SHP77 treated with DMSO at 0.1 percent for 48 hours (cell line): Measurements from ENCODE around the gene USP32.

ENCODE experiments used
- DNase-seq: peaks from one replicate; lab custom pipeline; 2025; lab: John Stamatoyannopoulos, UW

Gene USP32

DNA sequence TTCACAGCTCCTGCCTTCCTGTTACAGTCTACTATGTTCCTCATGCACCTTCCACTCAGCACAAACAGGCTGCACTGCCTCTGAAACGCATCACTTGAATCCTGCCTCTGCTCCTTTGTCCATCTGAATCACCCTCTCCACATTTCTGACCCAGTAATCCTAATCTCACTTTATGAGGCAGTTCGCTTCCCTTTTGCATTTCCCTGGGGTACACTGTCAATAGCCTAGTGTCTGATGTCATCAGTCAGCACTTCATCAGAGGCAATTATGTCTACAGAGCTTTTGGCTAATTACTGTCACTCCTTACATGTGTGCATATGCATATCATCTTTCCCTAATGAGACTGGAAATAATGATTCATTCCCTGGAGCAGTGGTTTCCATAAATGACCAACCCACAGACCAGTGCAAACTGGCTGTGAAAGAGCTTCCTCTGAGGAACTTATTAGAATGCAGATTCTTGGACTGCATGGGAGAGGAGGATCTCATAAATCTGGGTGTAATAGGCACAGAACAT lies 218.6 kb downstream of the USP32 start:
- DNase-seq: no peak

DNA sequence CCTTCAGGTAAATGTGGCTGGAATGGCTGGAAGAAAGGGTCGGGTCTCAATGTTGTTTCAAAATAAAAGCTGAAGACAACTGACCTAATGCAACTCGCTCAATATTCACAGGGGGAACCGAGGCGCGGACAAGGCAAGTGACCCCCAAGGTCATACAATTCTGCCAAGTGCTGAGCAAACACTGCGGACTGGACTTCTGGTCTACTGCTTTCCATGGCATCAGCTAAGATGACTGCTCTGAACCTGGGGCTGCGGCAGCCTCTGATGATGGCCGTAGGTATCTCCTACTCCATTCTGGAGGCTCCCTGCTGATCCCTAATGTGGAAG lies 220.2 kb downstream of the USP32 start:
- DNase-seq: no peak

DNA sequence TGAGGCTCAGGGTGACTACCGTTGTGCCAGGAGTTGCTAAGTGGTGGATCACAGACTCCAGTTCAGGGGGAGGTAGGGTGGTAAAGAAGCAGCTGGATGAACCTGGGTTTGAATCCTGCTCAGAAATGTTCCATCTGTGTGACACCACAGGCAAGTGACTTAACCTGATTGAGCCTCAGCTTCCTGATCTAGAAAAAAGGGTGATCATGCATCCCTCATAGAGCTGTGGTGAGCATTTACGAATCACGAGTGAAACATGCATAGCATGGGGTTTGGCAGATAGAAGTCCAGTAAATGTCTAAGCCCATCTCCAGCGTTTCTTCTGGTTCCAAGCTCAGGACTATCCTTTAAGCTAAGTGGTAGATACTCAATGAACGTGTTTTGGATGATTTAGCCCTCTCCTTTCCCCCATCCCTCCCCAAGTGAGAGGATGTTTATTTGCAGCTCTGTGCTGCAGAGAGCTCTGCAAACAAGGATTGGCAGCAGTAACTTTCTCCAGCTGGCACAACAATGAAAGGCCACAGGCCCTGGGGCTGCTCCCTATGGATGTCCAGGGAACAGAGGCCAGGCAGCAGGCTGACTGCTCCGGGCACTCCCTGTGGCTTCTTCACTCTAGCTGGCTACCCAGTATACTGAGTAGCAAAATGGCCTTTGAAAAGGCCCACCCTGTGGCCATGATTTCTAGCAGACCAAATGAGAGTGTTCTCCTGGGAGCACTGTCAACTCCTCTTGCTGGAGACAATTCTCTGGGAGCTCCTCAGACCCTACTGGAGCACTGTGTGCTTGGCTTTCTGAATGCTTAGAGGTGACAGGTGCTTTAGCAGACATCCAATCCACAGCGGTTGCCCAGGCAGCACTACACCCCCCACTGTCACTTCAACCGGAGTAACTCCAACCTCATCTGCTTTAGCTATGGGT lies 220.8 kb downstream of the USP32 start:
- DNase-seq: peak; percentile 72

DNA sequence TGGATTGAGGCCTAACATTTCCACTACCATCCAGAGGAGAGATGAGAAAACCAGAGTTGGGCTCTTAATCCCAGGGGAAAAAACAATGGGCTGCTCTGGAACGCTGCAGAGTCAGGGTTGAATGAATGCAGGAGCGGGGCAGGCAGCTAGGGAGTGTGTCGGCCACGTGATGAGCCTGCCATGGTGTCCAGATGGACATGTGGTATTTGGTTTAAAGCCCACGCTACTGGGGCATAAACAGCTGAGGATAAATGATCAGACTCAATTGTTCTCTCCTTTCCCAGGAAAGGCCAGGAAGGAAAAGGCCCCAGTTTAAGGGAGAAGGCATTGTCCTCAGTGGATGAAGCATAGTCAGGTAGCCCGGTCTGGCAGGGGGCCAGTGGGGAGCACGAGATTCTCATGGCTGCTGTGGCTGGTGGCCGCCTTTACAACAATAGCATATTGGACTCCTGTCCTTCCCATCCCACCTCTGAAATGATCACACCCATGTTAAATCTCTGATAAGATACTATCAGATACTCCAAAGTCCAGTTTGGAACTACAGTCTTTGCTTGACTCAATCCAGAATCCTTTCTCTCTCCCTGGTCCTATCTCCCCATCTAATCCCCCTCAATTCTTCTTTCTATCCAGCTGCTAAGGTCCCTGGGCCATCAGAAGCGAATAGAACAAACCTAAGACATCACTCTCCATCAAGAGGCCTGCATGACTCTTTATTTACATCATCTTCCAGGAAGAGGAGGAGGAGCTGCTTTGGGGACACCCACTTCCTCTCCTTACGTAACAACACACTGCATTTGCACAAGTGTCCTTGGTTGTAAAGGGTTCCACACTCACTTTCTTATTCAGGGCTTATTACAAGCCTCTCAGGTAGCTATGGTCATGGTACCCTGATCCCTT lies 221.8 kb downstream of the USP32 start:
- DNase-seq: no peak

DNA sequence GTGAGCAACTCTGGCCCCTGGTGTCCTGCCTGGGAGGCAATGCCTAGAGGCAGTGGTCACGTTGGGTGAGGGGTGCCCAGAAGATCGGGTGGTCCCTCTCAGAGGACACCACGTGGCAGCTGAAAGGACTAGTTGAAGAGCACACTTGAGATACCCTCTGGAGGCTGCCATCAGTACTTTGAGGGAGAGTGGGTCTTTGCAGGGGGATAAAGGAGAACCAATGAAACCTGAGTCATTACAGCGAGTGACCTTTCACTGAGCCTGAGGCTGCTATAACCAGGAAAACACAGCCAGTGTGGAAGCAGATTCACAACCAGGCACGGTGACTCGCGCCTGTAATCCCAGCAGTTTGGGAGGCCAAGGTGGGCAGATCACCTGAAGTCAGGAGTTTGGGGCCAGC lies 223.3 kb downstream of the USP32 start:
- no peak for DNase-seq

DNA sequence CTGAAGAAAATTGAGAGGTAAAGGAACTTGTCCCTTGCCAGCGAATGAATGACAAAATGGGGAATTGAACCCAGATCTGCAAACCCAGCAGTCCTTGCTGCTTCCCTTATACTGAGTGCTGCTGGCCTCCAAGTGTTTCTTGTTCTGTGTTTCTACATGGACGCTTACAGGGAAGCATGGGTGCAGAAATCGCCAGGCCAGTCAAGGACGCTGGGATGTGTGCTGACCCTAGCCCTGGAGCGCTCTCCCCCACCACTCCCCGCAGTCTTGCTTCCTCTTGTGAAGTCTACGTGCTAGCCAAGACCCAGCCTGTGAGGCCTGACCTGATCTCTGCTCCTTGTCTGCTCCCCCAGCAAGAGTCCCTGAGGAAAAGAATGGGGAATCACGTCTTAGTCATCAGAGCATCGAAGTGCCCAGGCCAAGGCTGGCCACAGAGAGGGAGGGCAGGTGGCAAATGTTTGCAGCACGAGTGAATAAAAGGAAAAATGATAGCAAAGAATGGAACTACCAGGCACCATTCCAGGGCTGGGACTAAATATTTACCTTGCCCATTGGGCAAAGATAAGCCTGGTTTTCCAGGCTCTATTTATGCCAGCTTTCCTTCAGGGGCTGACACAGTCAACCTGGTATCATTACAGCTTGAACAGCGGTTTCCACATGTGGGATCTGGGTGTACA lies 224.7 kb downstream of the USP32 start:
- DNase-seq: no peak

DNA sequence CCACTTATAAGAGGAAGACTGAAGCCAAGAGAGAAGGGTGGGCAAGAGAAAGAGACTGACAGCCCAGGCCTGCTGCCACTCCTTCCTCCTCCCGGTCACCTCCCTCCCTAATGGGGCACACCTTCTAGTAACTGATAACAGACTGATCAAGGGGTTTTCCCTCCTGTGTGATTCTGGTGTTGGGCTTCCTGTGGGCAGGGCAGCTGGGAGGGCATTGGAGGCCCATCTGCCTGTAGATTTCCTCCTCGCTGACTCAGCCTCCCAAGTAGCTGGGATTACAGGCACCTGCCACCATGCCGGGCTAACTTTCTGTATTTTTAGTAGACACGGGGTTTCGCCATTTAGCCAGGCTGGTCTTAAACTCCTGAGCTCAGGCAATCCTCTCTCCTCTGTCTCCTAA lies 226.0 kb downstream of the USP32 start:
- no peak for DNase-seq

DNA sequence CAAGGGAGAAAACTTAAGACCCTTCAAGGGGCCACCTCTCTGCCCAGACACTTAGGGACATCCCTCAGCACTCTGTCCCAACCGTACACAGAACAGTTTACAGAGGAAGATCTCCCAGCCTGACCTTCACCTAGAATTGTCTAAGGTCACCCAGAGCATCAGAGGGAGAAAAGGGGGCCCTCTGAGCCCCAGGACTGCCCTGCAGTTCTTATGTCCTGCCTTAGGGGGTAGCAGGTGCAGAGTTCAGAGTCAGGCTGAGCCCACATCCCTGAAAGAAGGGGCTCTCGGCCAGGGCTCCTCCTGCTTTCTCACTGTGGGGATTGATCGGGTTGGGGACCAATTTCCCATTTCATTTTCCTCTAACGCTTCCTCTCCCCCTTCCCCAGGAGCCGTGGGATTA lies 226.7 kb downstream of the USP32 start:
- no peak for DNase-seq

DNA sequence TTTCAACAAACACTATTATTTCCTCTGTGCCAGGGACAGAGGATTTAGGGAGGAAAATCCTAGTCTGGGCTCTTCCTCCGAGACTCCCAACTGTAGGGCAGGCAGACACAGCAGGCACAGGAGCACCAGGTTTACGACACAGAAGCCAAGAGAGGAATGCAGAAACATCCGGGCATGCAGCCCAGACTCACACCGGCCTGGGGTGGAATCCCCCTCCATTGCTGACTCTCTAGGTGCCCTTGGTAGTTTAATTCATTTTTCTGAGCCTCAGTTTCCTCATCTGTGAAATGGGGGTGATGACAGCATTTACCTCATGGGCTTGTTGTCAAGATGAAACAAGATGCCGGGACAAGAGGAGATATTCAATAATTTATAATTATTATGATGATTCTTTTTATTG lies 227.2 kb downstream of the USP32 start:
- no peak for DNase-seq

DNA sequence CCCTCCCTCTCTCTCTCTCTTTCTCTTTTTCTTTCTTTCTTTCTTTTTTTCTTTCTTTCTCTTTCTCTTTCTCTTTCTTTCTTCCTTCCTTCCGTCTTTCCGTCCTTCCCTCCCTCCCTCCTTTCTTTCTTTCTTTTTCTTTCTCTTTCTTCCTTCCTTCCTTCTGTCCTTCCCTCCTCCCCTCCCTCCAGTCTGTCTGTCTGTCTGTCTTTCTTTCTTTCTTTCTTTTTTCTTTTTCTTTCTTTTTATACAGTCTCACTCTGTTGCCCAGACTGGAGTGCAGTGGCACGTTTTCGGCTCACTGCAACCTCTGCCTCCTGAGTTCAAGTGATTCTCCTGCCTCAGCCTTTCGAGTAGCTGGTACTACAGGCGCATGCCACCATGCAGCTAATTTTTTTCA lies 227.8 kb downstream of the USP32 start:
- DNase-seq: no peak

DNA sequence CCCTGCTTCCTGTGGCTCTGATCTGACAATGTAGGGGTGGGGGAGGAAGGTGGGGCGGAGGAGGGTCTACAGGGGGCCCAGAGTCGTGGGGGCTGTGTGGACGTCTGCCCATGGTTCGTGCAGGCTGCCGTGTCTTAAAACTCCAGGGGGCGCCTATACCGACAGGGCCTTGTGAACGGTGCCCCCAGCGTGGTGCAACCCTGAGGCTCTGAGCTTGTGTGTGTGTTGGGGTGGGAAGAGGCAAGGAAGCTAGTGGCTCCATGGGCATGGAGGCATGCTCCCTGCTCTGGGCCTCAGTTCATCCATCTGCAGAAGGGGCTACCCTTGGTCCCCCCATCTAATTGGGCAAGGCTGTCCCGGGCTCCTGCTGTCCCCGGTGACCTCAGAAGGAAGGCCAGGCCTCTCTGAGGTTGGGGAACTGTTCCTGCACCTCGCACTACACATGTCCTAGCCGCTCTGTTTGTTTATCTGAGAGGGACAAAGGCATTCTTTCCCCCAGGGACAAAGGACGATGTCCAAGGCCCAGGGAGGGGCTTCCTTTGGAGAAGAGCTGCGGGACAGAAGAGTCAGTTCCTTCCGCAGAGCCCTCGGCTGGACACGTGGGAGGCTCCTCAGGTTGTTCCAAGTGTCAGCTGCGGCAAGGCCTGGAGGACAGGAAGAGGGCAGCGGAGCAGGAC lies 228.7 kb downstream of the USP32 start:
- no peak for DNase-seq

DNA sequence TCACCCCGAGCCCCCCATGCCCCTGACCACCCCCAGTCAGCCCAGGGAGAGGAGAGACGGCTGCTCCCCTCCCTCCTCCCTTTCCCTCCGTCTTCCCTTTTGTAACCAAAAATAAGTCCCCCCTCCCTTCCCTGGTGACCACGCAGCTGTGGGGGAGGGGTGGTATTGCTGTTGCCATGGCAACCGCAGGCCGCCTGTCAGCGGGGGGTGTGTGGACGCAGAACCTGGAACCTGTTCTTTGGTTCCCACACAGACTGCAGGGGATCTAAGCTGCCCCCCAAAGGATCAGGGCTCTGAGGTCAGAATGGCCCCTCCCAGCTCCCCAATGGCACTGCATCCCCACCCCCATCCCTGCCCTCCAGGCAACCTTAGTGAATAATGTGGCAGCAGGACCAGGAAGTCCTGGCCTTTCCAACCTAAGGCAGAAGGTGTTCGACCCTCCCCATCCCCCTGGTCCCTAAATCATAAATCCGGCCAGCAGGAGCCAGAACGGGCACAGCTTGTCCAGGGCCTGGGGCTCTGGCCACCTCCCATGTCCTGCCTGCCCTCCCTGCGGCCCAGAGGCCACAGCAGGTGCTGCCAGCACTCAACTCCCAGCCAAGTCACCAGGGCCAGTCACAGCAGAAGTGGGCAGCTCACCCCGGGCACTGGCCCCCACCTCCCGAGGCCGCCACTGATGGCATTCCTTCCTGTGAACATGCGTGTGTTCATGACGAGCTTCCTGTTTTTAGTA lies 230.2 kb downstream of the USP32 start:
- DNase-seq: no peak

DNA sequence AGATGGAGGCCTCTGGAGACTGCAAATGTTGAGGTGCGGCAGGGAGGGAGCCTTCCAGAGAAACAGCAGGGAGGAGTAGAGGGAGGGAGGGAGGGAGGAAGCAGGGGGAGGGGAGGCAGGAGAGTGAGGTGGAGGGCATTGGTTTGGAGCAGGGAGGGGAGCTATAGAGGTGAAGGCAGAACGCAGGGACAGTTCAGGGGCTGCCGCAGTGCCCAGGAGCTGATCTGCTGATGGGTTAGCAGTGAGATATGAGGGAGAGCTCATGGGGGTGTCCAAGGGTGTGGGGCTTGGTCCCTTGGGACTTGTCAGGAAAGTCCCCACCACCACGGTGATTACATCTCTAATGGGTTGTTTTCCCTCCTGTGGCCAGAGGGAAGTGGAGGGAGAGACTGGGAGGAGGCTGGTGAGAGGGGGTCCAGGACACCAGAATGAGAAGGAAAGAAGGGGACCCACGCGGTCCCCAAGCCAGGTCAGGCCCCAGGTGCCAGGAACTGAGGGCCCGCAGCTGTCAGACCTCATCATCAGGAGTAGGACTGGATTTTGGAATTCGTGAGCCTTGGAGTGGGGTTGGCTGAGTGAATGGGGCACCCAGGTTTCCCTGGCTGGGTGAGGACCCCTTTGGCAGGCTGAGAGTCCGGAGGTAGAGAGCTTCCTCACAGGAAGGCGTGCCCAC lies 231.0 kb downstream of the USP32 start:
- no peak for DNase-seq

DNA sequence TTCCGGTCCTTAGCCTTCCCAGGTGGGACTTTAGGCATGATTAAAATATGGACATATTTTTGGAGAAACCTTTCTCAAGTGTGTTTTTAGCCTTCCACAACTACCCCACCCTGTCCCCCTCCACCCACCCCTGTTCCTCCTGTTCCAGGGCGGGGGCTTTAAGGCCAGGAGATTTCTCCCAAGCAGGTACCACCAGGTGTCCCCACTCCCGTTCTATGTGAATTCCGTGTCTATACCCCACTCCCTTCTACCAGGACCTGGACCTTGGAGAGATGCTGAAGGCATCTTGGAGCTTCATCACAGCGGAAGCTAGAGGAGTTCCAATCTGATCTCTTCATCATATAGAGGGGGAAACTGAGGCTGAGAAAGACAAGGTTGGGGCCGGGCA lies 232.5 kb downstream of the USP32 start:
- DNase-seq: no peak

DNA sequence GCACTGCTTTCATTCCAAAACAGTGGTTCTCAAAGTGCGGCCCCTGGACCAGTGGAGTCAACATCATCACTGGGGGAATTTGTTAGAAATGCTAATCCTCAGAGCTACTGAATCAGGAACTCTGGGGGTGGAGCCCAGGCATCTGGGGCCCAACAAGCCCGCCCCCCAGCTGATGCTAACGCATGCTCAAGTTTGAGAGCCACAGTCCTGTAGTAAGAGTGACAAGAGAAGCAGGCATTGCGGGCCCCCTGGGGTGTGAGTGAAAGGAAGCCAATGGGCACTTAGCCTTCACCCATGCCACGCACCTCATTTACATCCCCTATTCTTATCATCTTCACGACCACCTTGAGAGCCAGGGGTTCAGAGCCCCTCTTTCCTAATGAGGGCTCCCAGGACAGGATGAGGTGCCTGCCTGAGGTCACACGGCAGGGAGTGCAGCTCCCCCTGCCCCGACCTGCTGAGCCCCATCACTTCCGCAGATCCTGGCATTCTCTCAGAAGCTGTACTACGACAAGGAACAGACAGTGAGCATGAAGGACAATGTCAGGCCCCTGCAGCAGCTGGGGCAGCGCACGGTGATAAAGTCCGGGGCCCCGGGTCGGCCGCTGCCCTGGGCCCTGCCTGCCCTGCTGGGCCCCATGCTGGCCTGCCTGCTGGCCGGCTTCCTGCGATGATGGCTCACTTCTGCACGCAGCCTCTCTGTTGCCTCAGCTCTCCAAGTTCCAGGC lies 233.0 kb downstream of the USP32 start:
- no peak for DNase-seq

DNA sequence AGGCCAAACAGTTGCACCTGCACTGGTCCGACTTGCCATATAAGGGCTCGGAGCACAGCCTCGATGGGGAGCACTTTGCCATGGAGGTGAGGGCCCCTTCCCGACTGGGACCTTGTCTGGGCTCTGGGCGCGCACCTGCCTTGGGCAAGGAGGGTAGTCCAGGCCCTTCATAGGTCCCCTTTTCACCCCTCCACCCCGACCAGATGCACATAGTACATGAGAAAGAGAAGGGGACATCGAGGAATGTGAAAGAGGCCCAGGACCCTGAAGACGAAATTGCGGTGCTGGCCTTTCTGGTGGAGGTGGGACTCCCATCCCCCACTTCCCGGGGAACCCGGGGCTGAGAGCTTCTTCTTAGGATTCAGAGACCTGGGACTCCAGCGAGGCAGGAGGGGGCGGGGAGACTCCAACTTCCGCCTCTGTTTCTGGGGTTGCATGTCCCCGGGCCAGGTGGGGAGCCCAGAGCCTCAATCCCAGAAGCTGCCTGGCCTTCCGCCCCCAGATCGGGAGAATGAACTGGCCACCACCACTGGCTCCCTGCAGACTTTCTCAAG lies 234.4 kb downstream of the USP32 start:
- DNase-seq: no peak

DNA sequence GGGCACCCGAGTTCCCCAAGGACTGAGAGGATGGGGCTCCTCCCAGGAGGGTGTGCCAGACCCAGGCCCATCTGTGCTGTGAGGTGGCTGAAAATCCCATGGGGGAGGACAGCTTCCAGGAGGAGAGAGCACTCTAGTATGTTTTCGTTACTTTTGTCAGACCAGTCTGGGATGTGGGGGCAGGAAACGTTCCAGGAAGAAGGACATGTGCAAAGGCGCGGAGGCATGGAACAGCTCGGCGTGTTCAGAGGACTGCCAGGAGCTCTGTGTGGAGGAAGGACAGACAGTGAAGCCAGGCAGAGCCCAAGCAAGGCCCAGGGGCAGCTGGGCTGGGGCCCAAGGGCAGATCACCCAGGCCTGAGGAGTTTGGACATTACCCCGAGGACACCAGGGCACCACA lies 235.2 kb downstream of the USP32 start:
- DNase-seq: no peak

DNA sequence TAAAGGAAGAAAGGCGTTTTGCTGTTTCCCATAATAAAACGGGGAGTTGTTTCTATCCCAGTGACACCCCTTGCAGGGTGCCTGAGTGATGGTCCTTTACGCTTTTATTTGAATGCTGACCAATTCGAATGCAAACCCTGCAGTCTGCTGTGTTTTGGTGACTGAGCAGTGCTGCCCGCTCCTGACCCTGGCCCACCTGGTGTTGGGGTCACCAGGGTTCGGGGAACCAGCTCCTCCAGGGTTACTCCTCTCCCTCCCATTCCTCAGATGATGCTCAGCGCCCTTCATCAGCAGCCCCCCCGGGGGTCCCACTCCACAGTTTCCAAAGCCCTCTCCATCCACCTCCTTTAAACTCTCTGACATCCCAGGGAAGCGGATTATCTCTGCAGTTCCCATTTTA lies 236.1 kb downstream of the USP32 start:
- DNase-seq: no peak

DNA sequence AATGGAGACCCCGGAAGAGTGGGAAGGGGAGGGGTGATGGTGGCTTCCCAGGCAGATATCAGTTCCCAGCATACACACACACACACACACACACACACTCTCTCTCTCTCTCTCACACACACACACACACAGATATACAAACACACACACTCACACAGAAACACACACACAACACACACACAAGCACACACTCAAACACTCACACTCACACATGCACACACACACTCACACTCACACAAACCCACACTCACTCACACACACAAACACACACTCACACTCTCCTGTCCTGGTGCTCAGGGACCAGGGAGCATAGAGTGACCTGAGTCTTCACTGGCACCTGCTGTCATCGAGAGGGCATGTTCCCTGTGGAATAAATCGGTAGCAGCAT lies 236.5 kb downstream of the USP32 start:
- DNase-seq: no peak
